CD4-positive, alpha-beta T cell treated with Interferon gamma for 1 hour (primary cell): ENCODE results near the gene FAM228B.

Experiments
- DNase-seq: peaks from one replicate; pipeline ENCODE4 v3.0.0-alpha.2; 2020

The FAM228B gene

GRCh38 chr2:24206242-24206641, 83.0 kb downstream of the FAM228B start:
- no peak for DNase-seq

GRCh38 chr2:24206714-24207113, 83.4 kb downstream of the FAM228B start:
- DNase-seq = no peak

GRCh38 chr2:24207359-24207758, 84.1 kb downstream of the FAM228B start:
- no peak for DNase-seq

GRCh38 chr2:24208490-24208889, 85.2 kb downstream of the FAM228B start:
- no peak for DNase-seq

- no peak for DNase-seq
These were observed 86.3 kb downstream of the FAM228B start for GRCh38 chr2:24209389-24210105.

GRCh38 chr2:24210106-24210455, 86.8 kb downstream of the FAM228B start:
- DNase-seq = no peak

GRCh38 chr2:24210723-24211122, 87.5 kb downstream of the FAM228B start:
- no peak for DNase-seq

GRCh38 chr2:24211408-24211807, 88.1 kb downstream of the FAM228B start:
- DNase-seq = no peak

- no peak for DNase-seq
These were observed 91.6 kb downstream of the FAM228B start for GRCh38 chr2:24214880-24215279.
